ENCODE measurements around the gene PDGFA. TPM values are rescaled to one million over a fixed set of nuclear protein-coding genes. Genes with fewer than 3 reads are reported as not detected.

The PDGFA gene
- total RNA-seq, 1 experiment from 2014 or later, result 18.4 TPM

GRCh38 chr7:473211-473734 lies 46.4 kb downstream of the PDGFA start:
- no peak overlapping the region for H3K27ac ChIP-seq (ENCODE audit: low read length)
- H3K4me3 ChIP-seq (ENCODE audit: low read length), result no peak overlapping the region
- intact Hi-C loops (cut with micrococcal nuclease), result no loop called here
- no peaks in the 10 kb centered on the region for H4K20me1 ChIP-seq (ENCODE audit: low read length)
- H3K79me2 ChIP-seq (ENCODE audit: low read length), result no peaks in the 10 kb centered on the region
- no peaks in the 10 kb centered on the region for H3K36me3 ChIP-seq (ENCODE audit: low read depth, low read length)
- H3K27me3 ChIP-seq (ENCODE audit: low read length), result no peaks in the 10 kb centered on the region
- H3K9ac ChIP-seq (ENCODE audit: low read length), result no peak overlapping the region
- no peaks in the 10 kb centered on the region for H3K9me3 ChIP-seq (ENCODE audit: low read length)
- ATAC-seq (no peak), DNase-seq (no peak)
- ChIA-PET CTCF (no interaction called here), POLR2A (ENCODE audit: unreplicated experiment) (no interaction called here)
- no TSS peak for BruUV-seq (replicated peaks)
- no peak overlapping the region for H2AFZ ChIP-seq (ENCODE audit: low read length)
- TF ChIP-seq EZH2phosphoT487 (IDR thresholded peaks at IDR 0.05; ENCODE audit: borderline replicate concordance, low read length), result no peak
- TF ChIP-seq CTCF (conservative IDR thresholded peaks at IDR 0.05; ENCODE audit: low read depth, low read length), result no peak
- TF ChIP-seq EZH2 (IDR thresholded peaks at IDR 0.05; ENCODE audit: low read length, unreplicated experiment), result no peak
- no peaks in the 10 kb centered on the region for H3F3A ChIP-seq (ENCODE audit: low read length, unreplicated experiment)
- no peaks in the 10 kb centered on the region for H3K9me2 ChIP-seq (replicated peaks; ENCODE audit: low read length)
- H3K4me2 ChIP-seq (ENCODE audit: low read length), result no peak overlapping the region
- H3K4me1 ChIP-seq (ENCODE audit: insufficient read depth, low read length), result peaks cover 7% of the 10 kb centered on the region; the same call in 1 of the 2 replicates

- H2AFZ ChIP-seq (ENCODE audit: low read length), result no peak overlapping the region
- POLR2A ChIA-PET (ENCODE audit: unreplicated experiment), result no interaction called here
Observed at GRCh38 chr7:472640-472957, 47.0 kb downstream of the PDGFA start.

More at GRCh38 chr7:472640-472957, 47.0 kb downstream of the PDGFA start:
- H3F3A ChIP-seq (ENCODE audit: low read length, unreplicated experiment), result no peaks in the 10 kb centered on the region
- no peak overlapping the region for H3K4me3 ChIP-seq (ENCODE audit: low read length)
- H3K9me2 ChIP-seq (replicated peaks; ENCODE audit: low read length), result no peaks in the 10 kb centered on the region
- ATAC-seq (no peak), DNase-seq (no peak)
- H3K9me3 ChIP-seq (ENCODE audit: low read length), result no peaks in the 10 kb centered on the region
- H4K20me1 ChIP-seq (ENCODE audit: low read length), result no peaks in the 10 kb centered on the region
- H3K9ac ChIP-seq (ENCODE audit: low read length), result no peak overlapping the region
- H3K4me1 ChIP-seq (ENCODE audit: insufficient read depth, low read length), result peaks cover 3% of the 10 kb centered on the region; the same call in 1 of the 2 replicates
- intact Hi-C loops (cut with micrococcal nuclease), result no loop called here
- BruUV-seq (replicated peaks), result no TSS peak
- TF ChIP-seq CTCF (conservative IDR thresholded peaks at IDR 0.05; ENCODE audit: low read depth, low read length) (no peak), EZH2 (IDR thresholded peaks at IDR 0.05; ENCODE audit: low read length, unreplicated experiment) (no peak), EZH2phosphoT487 (IDR thresholded peaks at IDR 0.05; ENCODE audit: borderline replicate concordance, low read length) (no peak)
- CTCF ChIA-PET, result no interaction called here
- H3K36me3 ChIP-seq (ENCODE audit: low read depth, low read length), result no peaks in the 10 kb centered on the region
- no peaks in the 10 kb centered on the region for H3K27me3 ChIP-seq (ENCODE audit: low read length)
- no peak overlapping the region for H3K27ac ChIP-seq (ENCODE audit: low read length)
- H3K4me2 ChIP-seq (ENCODE audit: low read length), result no peak overlapping the region
- H3K79me2 ChIP-seq (ENCODE audit: low read length), result no peaks in the 10 kb centered on the region

All from PC-3 (cell line).